Kidney epithelial cell (primary cell): ENCODE measurements around the gene RPRM. TPM values are rescaled to one million over a fixed set of nuclear protein-coding genes. Genes with fewer than 3 reads are reported as not detected.
"Not testable (repeated sequence)": the region's sequence is repeated elsewhere in the genome, so short reads cannot be mapped to it uniquely, and the experiment has no call there.

Experiments used
- DNase-seq: peaks from one replicate; pipeline ENCODE4 v3.0.0-alpha.2; 2010; ENCODE audit warnings: low read depth
- H3K27me3 ChIP-seq: 2 replicates; pipeline ENCODE4 v1.6.0; 2011; ENCODE audit warnings: low read length; ENCODE audit not compliant: control insufficient read depth, insufficient read depth
- H3K36me3 ChIP-seq: 2 replicates; pipeline ENCODE4 v1.5.1; 2011; ENCODE audit warnings: low read length; ENCODE audit not compliant: control insufficient read depth, insufficient read depth
- H3K4me3 ChIP-seq: 2 replicates; pipeline ENCODE4 v1.5.1; 2011; ENCODE audit warnings: low read depth, mild to moderate bottlenecking, control low read depth, low read length
- CTCF ChIP-seq: IDR thresholded peaks from 2 replicates; pipeline ENCODE4 v1.5.1; 2011; ENCODE audit warnings: mild to moderate bottlenecking, moderate library complexity, low read length, control low read depth, inconsistent platforms; ENCODE audit not compliant: insufficient read depth, poor library complexity, severe bottlenecking
- total RNA-seq: library from RNA; depleted of rRNA; stranded (reverse); fragments of >200 nt; gene quantifications from 2 replicates; pipeline ENCODE4 v1.2.3, GENCODE V29; 2015

RPRM gene
- total RNA-seq = 1.0 and 2.1 TPM in 2 replicates

- peak; percentile 19 for DNase-seq
- peak; percentile 73 for TF ChIP-seq CTCF
- Histone ChIP-seq H3K27me3 (peaks cover 45% of the 10 kb centered on the region), H3K4me3 (peak within 1 kb of the TSS; percentile 38), H3K36me3 (no peaks in the 10 kb centered on the region)
Observed at GRCh38 chr2:153478289-153479261, at the start of gene RPRM. Gene RPRM, minus strand, starts transcription at chr2:153478762. Its CDS starts 197 bp downstream, at chr2:153478565.

GRCh38 chr2:153519257-153519875 is 40.8 kb upstream of the RPRM start:
- peak; percentile 72 for TF ChIP-seq CTCF
- DNase-seq = peak; percentile 10
- H3K4me3 ChIP-seq = no peak overlapping the region
- H3K27me3 ChIP-seq = no peaks in the 10 kb centered on the region
- H3K36me3 ChIP-seq = no peaks in the 10 kb centered on the region

GRCh38 chr2:153512331-153512730 is 33.8 kb upstream of the RPRM start:
- no peak for DNase-seq
- no peaks in the 10 kb centered on the region for H3K36me3 ChIP-seq
- H3K27me3 ChIP-seq = no peaks in the 10 kb centered on the region
- H3K4me3 ChIP-seq = no peak overlapping the region
- no peak for TF ChIP-seq CTCF

- no peaks in the 10 kb centered on the region for H3K36me3 ChIP-seq
- no peak overlapping the region for H3K4me3 ChIP-seq
- no peak for DNase-seq
- TF ChIP-seq CTCF = no peak
- H3K27me3 ChIP-seq = no peaks in the 10 kb centered on the region
Observed at GRCh38 chr2:153510996-153511395, 32.4 kb upstream of the RPRM start.

- H3K36me3 ChIP-seq = no peaks in the 10 kb centered on the region
- no peak for TF ChIP-seq CTCF
- H3K27me3 ChIP-seq = no peaks in the 10 kb centered on the region
- DNase-seq = no peak
- H3K4me3 ChIP-seq = no peak overlapping the region
Observed at GRCh38 chr2:153509133-153509532, 30.6 kb upstream of the RPRM start.

- H3K27me3 ChIP-seq, H3K4me3 ChIP-seq, H3K36me3 ChIP-seq, DNase-seq: not testable (repeated sequence)
Observed at GRCh38 chr2:153506499-153506898, 27.9 kb upstream of the RPRM start.
